CD14-positive monocyte (primary cell): ENCODE results near the gene NSF. TPM values are rescaled to one million over a fixed set of nuclear protein-coding genes. Genes with fewer than 3 reads are reported as not detected.

Experiments used
- DNase-seq, 3 donors: peaks; one replicate each; pipeline ENCODE4 v3.0.0-alpha.2; 2011 to 2022
- H2AFZ ChIP-seq: 2 replicates; pipeline ENCODE4 v1.6.0; 2012; ENCODE audit warnings: mild to moderate bottlenecking, low read depth, low read length, inconsistent platforms; ENCODE audit not compliant: insufficient read depth, poor library complexity, severe bottlenecking
- H3K27ac ChIP-seq, 2 donors: 1 replicate in 1 of 2; 2 replicates in 1 of 2; pipeline ENCODE4 v1.5.1; 2012 to 2013; ENCODE audit warnings: low read length in 2 of 2, control low read depth in 1 of 2, inconsistent platforms in 1 of 2, low read depth in 1 of 2, mild to moderate bottlenecking in 1 of 2
- H3K27me3 ChIP-seq, 2 donors: one replicate each; pipeline versions ENCODE4 v1.6.0 to v1.6.1; 2011 to 2013; ENCODE audit warnings: low read length in 2 of 2; ENCODE audit not compliant: control insufficient read depth in 2 of 2, insufficient read depth in 2 of 2
- H3K36me3 ChIP-seq, 2 donors: replicated peaks in 1 of 2; 1 replicate in 1 of 2; 2 replicates in 1 of 2; pipeline versions ENCODE4 v1.5.1 to v1.6.1; 2012 to 2013; ENCODE audit warnings: low read length in 2 of 2, control low read depth in 1 of 2, inconsistent platforms in 1 of 2, mild to moderate bottlenecking in 1 of 2; ENCODE audit not compliant: insufficient read depth in 2 of 2, control insufficient read depth in 1 of 2
- H3K4me1 ChIP-seq, 2 donors: 1 replicate in 1 of 2; 2 replicates in 1 of 2; pipeline versions ENCODE4 v1.5.1 to v1.6.1; 2012 to 2013; ENCODE audit warnings: low read length in 2 of 2, control low read depth in 1 of 2, inconsistent platforms in 1 of 2, mild to moderate bottlenecking in 1 of 2, moderate library complexity in 1 of 2; ENCODE audit not compliant: insufficient read depth in 2 of 2, control insufficient read depth in 1 of 2
- H3K4me2 ChIP-seq: replicated peaks from 2 replicates; pipeline ENCODE3; 2012; ENCODE audit warnings: low read length, moderate library complexity, mild to moderate bottlenecking; ENCODE audit not compliant: poor library complexity, severe bottlenecking; ENCODE audit errors: extremely low read depth
- H3K4me3 ChIP-seq, 3 experiments: fragments of 200-600 bp in 1 of 3; sonication (generic) in 1 of 3; replicated peaks in 1 of 3; 1 replicate in 2 of 3; 2 replicates in 1 of 3; pipeline ENCODE4 v1.5.1; 2011 to 2013; ENCODE audit warnings: low read length in 3 of 3, mild to moderate bottlenecking in 3 of 3, control low read depth in 2 of 3, low read depth in 2 of 3, inconsistent platforms in 1 of 3, moderate library complexity in 1 of 3
- H3K79me2 ChIP-seq: 2 replicates; pipeline ENCODE4 v1.6.0; 2012; ENCODE audit warnings: mild to moderate bottlenecking, control low read depth, inconsistent platforms, low read length, moderate library complexity; ENCODE audit not compliant: insufficient read depth
- H3K9ac ChIP-seq: 2 replicates; pipeline ENCODE4 v1.6.0; 2017; ENCODE audit warnings: low read length, mild to moderate bottlenecking; ENCODE audit not compliant: insufficient read depth, poor library complexity, severe bottlenecking
- H3K9me3 ChIP-seq, 2 donors: replicated peaks in 1 of 2; 1 replicate in 1 of 2; 2 replicates in 1 of 2; pipeline versions ENCODE4 v1.5.1 to v1.6.1; 2012 to 2013; ENCODE audit warnings: low read length in 2 of 2, control low read depth in 1 of 2; ENCODE audit not compliant: control insufficient read depth in 1 of 2, insufficient read depth in 1 of 2
- H4K20me1 ChIP-seq: 2 replicates; pipeline ENCODE4 v1.6.0; 2012; ENCODE audit warnings: mild to moderate bottlenecking, low read length, control low read depth, moderate library complexity; ENCODE audit not compliant: insufficient read depth
- H3K27ac Mint-ChIP-seq, 7 donors: one replicate each; pipeline ENCODE4 v1.8.0; 2020; ENCODE audit warnings: mild to moderate bottlenecking in 7 of 7, mixed read lengths in 7 of 7, moderate library complexity in 6 of 7, inconsistent platforms in 2 of 7
- H3K27me3 Mint-ChIP-seq, 3 donors: one replicate each; pipeline ENCODE4 v1.8.0; 2021 to 2022; ENCODE audit warnings: low read depth in 3 of 3, mild to moderate bottlenecking in 3 of 3, mixed read lengths in 3 of 3, moderate library complexity in 3 of 3, inconsistent platforms in 1 of 3
- H3K36me3 Mint-ChIP-seq, 2 donors: one replicate each; pipeline ENCODE4 v1.8.0; 2020; ENCODE audit warnings: mixed read lengths in 2 of 2, inconsistent platforms in 1 of 2, mild to moderate bottlenecking in 1 of 2
- H3K4me1 Mint-ChIP-seq: one replicate; pipeline ENCODE4 v1.8.0; 2020; ENCODE audit warnings: mild to moderate bottlenecking, mixed read lengths
- H3K4me3 Mint-ChIP-seq, 2 donors: one replicate each; pipeline ENCODE4 v1.8.0; 2020; ENCODE audit warnings: mild to moderate bottlenecking in 2 of 2, mixed read lengths in 2 of 2, moderate library complexity in 1 of 2
- H3K9me3 Mint-ChIP-seq, 7 donors: one replicate each; pipeline ENCODE4 v1.8.0; 2020 to 2022; ENCODE audit warnings: mixed read lengths in 7 of 7, mild to moderate bottlenecking in 6 of 7, moderate library complexity in 6 of 7, inconsistent platforms in 2 of 7
- CTCF ChIP-seq: fragments of 200-600 bp; IDR thresholded peaks from one replicate; pipeline ENCODE4 v1.8.0; 2022; ENCODE audit warnings: antibody characterized with exemption, mild to moderate bottlenecking
- WGBS: methylation state at CpG from one replicate; pipeline ENCODE4 v1.1.5; 2013; ENCODE audit warnings: missing lambda C conversion rate; ENCODE audit not compliant: insufficient coverage; 5-methylcytosine and 5-hydroxymethylcytosine counted together
- intact Hi-C, 2 donors: fragments of 100-400 bp; cut with micrococcal nuclease; formaldehyde crosslinking; loops; one replicate each; pipeline versions ENCODE4 v1.15.0 to v1.15.1; 2023
- polyA plus RNA-seq, 3 donors: library from polyadenylated mRNA; depleted of rRNA in 1 of 3; unstranded in 2 of 3; stranded (reverse) in 1 of 3; fragments of 300-500 nt in 2 of 3; fragments of >200 nt in 1 of 3; fragmentation: Illumina TruSeq in 2 of 3; gene quantifications; 1 replicate in 2 of 3; 2 replicates in 1 of 3; pipeline ENCODE4 v1.2.3, GENCODE V29; 2012 to 2021

NSF gene
- polyA plus RNA-seq, 3 donors, result 22.5 to 63.2 (median 58.0) TPM

GRCh38 chr17:46795379-46795952, 205.0 kb downstream of the NSF start:
- no peak overlapping the region for H3K4me2 ChIP-seq
- Mint-ChIP-seq H3K27me3 (peaks cover 6 to 35% (median 24%) of the 10 kb centered on the region in 3 donors), H3K36me3 (no peaks in the 10 kb centered on the region), H3K4me1 (no peaks in the 10 kb centered on the region), H3K27ac (no peak overlapping the region), H3K4me3 (no peak overlapping the region), H3K9me3 (peaks cover 0 to 2% (median 0%) of the 10 kb centered on the region in 7 donors)
- peaks cover 0 to 7% of the 10 kb centered on the region in 2 donors for H3K27me3 ChIP-seq
- no peak overlapping the region for H3K9ac ChIP-seq
- no peaks in the 10 kb centered on the region for H3K36me3 ChIP-seq
- no peaks in the 10 kb centered on the region for H3K9me3 ChIP-seq
- H3K4me3 ChIP-seq, result no peak overlapping the region
- intact Hi-C loops, result no loop called here
- TF ChIP-seq CTCF, result no peak
- H3K4me1 ChIP-seq, result no peaks in the 10 kb centered on the region
- no peak for DNase-seq
- 78% methylated on average over 9 of the region's 15 CpGs for WGBS
- H3K79me2 ChIP-seq, result no peaks in the 10 kb centered on the region
- H3K27ac ChIP-seq, result no peak overlapping the region
- no peak overlapping the region for H2AFZ ChIP-seq
- no peaks in the 10 kb centered on the region for H4K20me1 ChIP-seq

GRCh38 chr17:46796084-46796483, 205.6 kb downstream of the NSF start:
- H3K27ac Mint-ChIP-seq, result no peak overlapping the region
- H2AFZ ChIP-seq, result no peak overlapping the region
- no peaks in the 10 kb centered on the region for H3K36me3 ChIP-seq

More at GRCh38 chr17:46796084-46796483, 205.6 kb downstream of the NSF start:
- Histone ChIP-seq H3K9ac (no peak overlapping the region), H3K4me3 (no peak overlapping the region), H3K79me2 (no peaks in the 10 kb centered on the region), H3K9me3 (no peaks in the 10 kb centered on the region), H3K4me1 (no peaks in the 10 kb centered on the region), H3K27ac (no peak overlapping the region), H3K4me2 (no peak overlapping the region), H4K20me1 (no peaks in the 10 kb centered on the region), H3K27me3 (peaks cover 0 to 4% of the 10 kb centered on the region in 2 donors)
- no peak for DNase-seq
- no peak for TF ChIP-seq CTCF
- intact Hi-C loops, result no loop called here
- Mint-ChIP-seq H3K36me3 (no peaks in the 10 kb centered on the region), H3K9me3 (peaks cover 0 to 2% (median 0%) of the 10 kb centered on the region in 7 donors), H3K4me3 (no peak overlapping the region), H3K27me3 (peaks cover 3 to 31% (median 22%) of the 10 kb centered on the region in 3 donors), H3K4me1 (no peaks in the 10 kb centered on the region)
- WGBS, result no CpG with 5 or more reads among the region's 3 CpGs
